Natural killer cell (primary cell): ENCODE results near the gene SLC35D3. TPM values are rescaled to one million over a fixed set of nuclear protein-coding genes. Genes with fewer than 3 reads are reported as not detected.
"Not testable (repeated sequence)": the region's sequence is repeated elsewhere in the genome, so short reads cannot be mapped to it uniquely, and the experiment has no call there.

Source experiments
- ATAC-seq, 3 donors: fragments of 150-1000 bp in 2 of 3; fragments of 200-7000 bp in 1 of 3; cut with Tn5 transposase; 1 replicate in 1 of 3; 2 replicates in 2 of 3; pipeline ENCODE4 v1.10.0; 2021; ENCODE audit warnings: mild to moderate bottlenecking in 2 of 3, moderate library complexity in 2 of 3
- DNase-seq, 2 donors: peaks; one replicate each; pipeline versions ENCODE4 v3.0.0 to v3.0.0-alpha.2; 2013 to 2021; ENCODE audit warnings: mixed read lengths in 1 of 2
- H3K27ac ChIP-seq: one replicate; pipeline ENCODE4 v1.5.1; 2013; ENCODE audit warnings: mild to moderate bottlenecking, low read length
- H3K27me3 ChIP-seq: one replicate; pipeline ENCODE4 v1.6.1; 2013; ENCODE audit warnings: low read length; ENCODE audit not compliant: control insufficient read depth, insufficient read depth
- H3K36me3 ChIP-seq: one replicate; pipeline ENCODE4 v1.6.1; 2013; ENCODE audit warnings: low read length; ENCODE audit not compliant: control insufficient read depth, insufficient read depth
- H3K4me1 ChIP-seq: one replicate; pipeline ENCODE4 v1.6.1; 2013; ENCODE audit warnings: low read length; ENCODE audit not compliant: control insufficient read depth, insufficient read depth
- H3K4me3 ChIP-seq: one replicate; pipeline ENCODE4 v1.5.1; 2013; ENCODE audit warnings: low read length
- H3K9me3 ChIP-seq: one replicate; pipeline ENCODE4 v1.6.1; 2013; ENCODE audit warnings: low read length; ENCODE audit not compliant: control insufficient read depth, insufficient read depth
- H3K27ac Mint-ChIP-seq, 2 donors: one replicate each; pipeline ENCODE4 v1.8.0; 2022; ENCODE audit warnings: mild to moderate bottlenecking in 2 of 2, mixed read lengths in 2 of 2, moderate library complexity in 1 of 2
- H3K27me3 Mint-ChIP-seq, 2 donors: one replicate each; pipeline ENCODE4 v1.8.0; 2022; ENCODE audit warnings: low read depth in 2 of 2, mixed read lengths in 2 of 2
- H3K36me3 Mint-ChIP-seq: one replicate; pipeline ENCODE4 v1.8.0; 2022; ENCODE audit warnings: mixed read lengths
- H3K4me1 Mint-ChIP-seq, 2 donors: one replicate each; pipeline ENCODE4 v1.8.0; 2022; ENCODE audit warnings: mixed read lengths in 2 of 2
- H3K4me3 Mint-ChIP-seq: one replicate; pipeline ENCODE4 v1.8.0; 2022; ENCODE audit warnings: mild to moderate bottlenecking, moderate library complexity, mixed read lengths
- H3K9me3 Mint-ChIP-seq, 2 donors: one replicate each; pipeline ENCODE4 v1.8.0; 2022; ENCODE audit warnings: mixed read lengths in 2 of 2
- WGBS: methylation state at CpG from one replicate; pipeline ENCODE4 v1.1.7; 2013; ENCODE audit warnings: missing lambda C conversion rate; ENCODE audit not compliant: insufficient coverage; 5-methylcytosine and 5-hydroxymethylcytosine counted together
- intact Hi-C: fragments of 100-400 bp; cut with micrococcal nuclease; formaldehyde crosslinking; loops from one replicate; pipeline ENCODE4 v1.14.2; 2022
- total RNA-seq, 4 donors: library from RNA; stranded (reverse); fragments of 120-200 nt in 1 of 4; gene quantifications; one replicate each; pipeline versions ENCODE4 v1.2.3 to v1.2.4, GENCODE V29; 2013 to 2022
- TF ChIP-seq, protein P1 (sequence below): fragments of 200-600 bp; IDR thresholded peaks from one replicate; pipeline ENCODE4 v1.8.0; 2022; ENCODE audit warnings: antibody characterized with exemption

SLC35D3 gene
- total RNA-seq, 3 donors from 2014 or later (not counting 1 experiment from before 2014, with no cell fraction given), result 0.28 TPM; not detected in 2

DNA sequence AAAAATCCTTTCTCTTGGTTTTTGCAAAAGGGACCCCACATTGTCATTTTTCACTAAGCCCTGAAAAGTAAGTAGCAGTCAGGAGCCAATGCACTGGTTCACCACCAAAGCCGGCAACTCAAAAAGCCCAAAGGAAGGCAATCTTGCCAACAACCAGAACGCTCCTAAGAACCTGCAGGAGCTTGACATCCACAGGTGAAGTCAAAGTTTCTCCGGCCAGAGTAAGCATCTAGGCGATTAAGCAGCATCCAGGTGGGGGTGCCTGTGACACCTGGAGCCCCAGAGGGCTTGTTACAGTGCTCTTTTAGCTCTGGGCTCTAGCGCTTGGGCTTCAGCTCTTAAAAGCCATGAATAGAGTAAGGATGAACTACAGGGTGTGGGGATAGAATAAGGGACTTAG lies 36.1 kb downstream of the SLC35D3 start:
- no peak overlapping the region for H3K27ac Mint-ChIP-seq
- Histone ChIP-seq H3K4me3 (no peak overlapping the region), H3K9me3 (no peaks in the 10 kb centered on the region), H3K4me1 (peaks cover 5% of the 10 kb centered on the region), H3K36me3 (no peaks in the 10 kb centered on the region), H3K27ac (no peak overlapping the region), H3K27me3 (peaks cover 12% of the 10 kb centered on the region)
- no peak overlapping the region for H3K4me3 Mint-ChIP-seq
- no peak for DNase-seq
- WGBS, result 94% methylated on average over 5 of the region's 5 CpGs
- H3K27me3 Mint-ChIP-seq, result peaks cover 19 to 50% of the 10 kb centered on the region in 2 donors
- H3K4me1 Mint-ChIP-seq, result peaks cover 9% of the 10 kb centered on the region in 2 donors
- intact Hi-C loops, result no loop called here
- TF ChIP-seq, protein P1, sequence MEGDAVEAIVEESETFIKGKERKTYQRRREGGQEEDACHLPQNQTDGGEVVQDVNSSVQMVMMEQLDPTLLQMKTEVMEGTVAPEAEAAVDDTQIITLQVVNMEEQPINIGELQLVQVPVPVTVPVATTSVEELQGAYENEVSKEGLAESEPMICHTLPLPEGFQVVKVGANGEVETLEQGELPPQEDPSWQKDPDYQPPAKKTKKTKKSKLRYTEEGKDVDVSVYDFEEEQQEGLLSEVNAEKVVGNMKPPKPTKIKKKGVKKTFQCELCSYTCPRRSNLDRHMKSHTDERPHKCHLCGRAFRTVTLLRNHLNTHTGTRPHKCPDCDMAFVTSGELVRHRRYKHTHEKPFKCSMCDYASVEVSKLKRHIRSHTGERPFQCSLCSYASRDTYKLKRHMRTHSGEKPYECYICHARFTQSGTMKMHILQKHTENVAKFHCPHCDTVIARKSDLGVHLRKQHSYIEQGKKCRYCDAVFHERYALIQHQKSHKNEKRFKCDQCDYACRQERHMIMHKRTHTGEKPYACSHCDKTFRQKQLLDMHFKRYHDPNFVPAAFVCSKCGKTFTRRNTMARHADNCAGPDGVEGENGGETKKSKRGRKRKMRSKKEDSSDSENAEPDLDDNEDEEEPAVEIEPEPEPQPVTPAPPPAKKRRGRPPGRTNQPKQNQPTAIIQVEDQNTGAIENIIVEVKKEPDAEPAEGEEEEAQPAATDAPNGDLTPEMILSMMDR, result no peak
- no peaks in the 10 kb centered on the region for H3K9me3 Mint-ChIP-seq
- ATAC-seq, result no peak
- H3K36me3 Mint-ChIP-seq, result no peaks in the 10 kb centered on the region

DNA sequence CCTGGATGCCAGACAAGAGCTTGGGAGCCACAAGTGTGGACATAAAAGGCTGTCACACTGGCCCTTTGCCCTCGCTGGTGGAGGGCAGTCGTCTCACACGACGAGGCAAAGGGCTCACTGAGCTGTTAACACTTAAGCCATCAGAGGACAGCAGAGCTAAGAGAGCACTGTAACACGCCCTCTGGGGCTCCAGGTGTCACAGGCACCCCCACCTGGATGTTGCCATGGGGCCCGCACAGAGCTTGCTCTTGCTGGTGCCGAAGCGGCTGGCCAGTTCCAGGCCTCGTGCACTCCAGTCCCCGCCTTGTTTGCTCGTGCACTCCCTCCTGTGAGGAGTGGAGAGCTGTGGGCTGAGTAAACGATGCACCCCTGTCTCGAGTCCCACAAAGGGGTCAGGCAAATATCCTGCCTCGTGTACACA lies 37.4 kb downstream of the SLC35D3 start:
- H3K27ac Mint-ChIP-seq, result no peak overlapping the region
- peaks cover 9% of the 10 kb centered on the region in 2 donors for H3K4me1 Mint-ChIP-seq
- intact Hi-C loops, result no loop called here
- TF ChIP-seq, protein P1, result no peak
- WGBS, result 88% methylated on average over 14 of the region's 14 CpGs
- Histone ChIP-seq H3K36me3 (no peaks in the 10 kb centered on the region), H3K4me3 (no peak overlapping the region), H3K27me3 (peaks cover 12% of the 10 kb centered on the region), H3K27ac (no peak overlapping the region), H3K4me1 (peaks cover 5% of the 10 kb centered on the region), H3K9me3 (no peaks in the 10 kb centered on the region)
- no peaks in the 10 kb centered on the region for H3K9me3 Mint-ChIP-seq
- DNase-seq (no peak), ATAC-seq (no peak)
- H3K4me3 Mint-ChIP-seq, result no peak overlapping the region
- peaks cover 22 to 56% of the 10 kb centered on the region in 2 donors for H3K27me3 Mint-ChIP-seq
- no peaks in the 10 kb centered on the region for H3K36me3 Mint-ChIP-seq

DNA sequence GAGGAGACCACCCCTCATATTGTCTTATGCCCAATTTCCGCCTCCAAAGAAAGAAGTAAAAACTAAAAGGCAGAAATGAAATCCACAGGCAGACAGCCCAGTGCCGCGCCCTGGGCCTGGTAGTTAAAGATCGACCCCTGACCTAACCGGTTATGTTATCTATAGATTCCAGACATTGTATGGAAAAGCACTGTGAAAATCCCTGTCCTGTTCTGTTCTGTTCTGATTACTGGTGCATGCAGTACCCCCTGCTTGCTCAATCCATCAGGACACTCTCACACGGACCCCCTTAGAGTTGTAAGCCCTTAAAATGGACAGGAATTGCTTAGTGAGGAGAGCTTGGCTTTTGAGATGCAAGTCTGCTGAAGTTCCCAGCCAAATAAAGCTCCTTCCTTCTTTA lies 37.8 kb downstream of the SLC35D3 start:
- not testable (repeated sequence) for H3K4me3 ChIP-seq, H3K27ac ChIP-seq

DNA sequence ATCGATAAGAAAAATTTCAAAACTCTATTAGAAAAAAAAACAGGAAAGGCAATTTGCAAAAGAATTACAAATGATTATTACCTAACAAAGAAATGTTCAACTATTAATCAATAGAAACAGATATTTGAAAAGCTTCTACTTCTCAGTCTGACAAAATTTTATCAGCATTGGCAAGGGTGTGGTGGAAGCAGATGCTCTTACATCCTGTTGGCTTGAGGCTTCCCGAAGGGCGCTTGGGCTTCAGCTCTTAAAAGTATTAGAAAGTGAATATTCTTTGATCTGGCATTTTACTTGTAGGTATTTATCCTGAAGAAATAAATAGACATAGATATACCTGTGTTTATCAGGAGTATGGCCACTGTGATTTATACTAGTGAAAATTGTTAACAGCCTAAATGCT lies 38.7 kb downstream of the SLC35D3 start:
- TF ChIP-seq, protein P1, result no peak
- no peaks in the 10 kb centered on the region for H3K36me3 ChIP-seq
- Mint-ChIP-seq H3K27me3 (peaks cover 20 to 47% of the 10 kb centered on the region in 2 donors), H3K36me3 (no peaks in the 10 kb centered on the region), H3K27ac (no peak overlapping the region), H3K9me3 (no peaks in the 10 kb centered on the region), H3K4me3 (no peak overlapping the region), H3K4me1 (peaks cover 9% of the 10 kb centered on the region in 2 donors)
- DNase-seq (no peak), ATAC-seq (no peak)
- H3K9me3 ChIP-seq, result no peaks in the 10 kb centered on the region
- H3K27me3 ChIP-seq, result peaks cover 9% of the 10 kb centered on the region
- WGBS, result 63% methylated on average over 2 of the region's 3 CpGs
- H3K27ac ChIP-seq, result no peak overlapping the region
- no peak overlapping the region for H3K4me3 ChIP-seq
- intact Hi-C loops, result no loop called here
- H3K4me1 ChIP-seq, result peaks cover 5% of the 10 kb centered on the region

More for the DNA sequence above, 37.8 kb downstream of the SLC35D3 start:
- DNase-seq, H3K36me3 Mint-ChIP-seq, H3K4me3 Mint-ChIP-seq, intact Hi-C loops, H3K4me1 ChIP-seq, H3K27ac Mint-ChIP-seq, H3K36me3 ChIP-seq, H3K9me3 ChIP-seq, ATAC-seq, H3K9me3 Mint-ChIP-seq, H3K4me1 Mint-ChIP-seq: not testable (repeated sequence)
- peaks cover 12% of the 10 kb centered on the region for H3K27me3 ChIP-seq
- WGBS, result 93% methylated on average over 5 of the region's 6 CpGs
- H3K27me3 Mint-ChIP-seq, result peaks cover 20 to 51% of the 10 kb centered on the region in 2 donors
